ENCODE data around the gene DPYD.
"Not testable (repeated sequence)": the region's sequence is repeated elsewhere in the genome, so short reads cannot be mapped to it uniquely, and the experiment has no call there.

The DPYD gene

DNA sequence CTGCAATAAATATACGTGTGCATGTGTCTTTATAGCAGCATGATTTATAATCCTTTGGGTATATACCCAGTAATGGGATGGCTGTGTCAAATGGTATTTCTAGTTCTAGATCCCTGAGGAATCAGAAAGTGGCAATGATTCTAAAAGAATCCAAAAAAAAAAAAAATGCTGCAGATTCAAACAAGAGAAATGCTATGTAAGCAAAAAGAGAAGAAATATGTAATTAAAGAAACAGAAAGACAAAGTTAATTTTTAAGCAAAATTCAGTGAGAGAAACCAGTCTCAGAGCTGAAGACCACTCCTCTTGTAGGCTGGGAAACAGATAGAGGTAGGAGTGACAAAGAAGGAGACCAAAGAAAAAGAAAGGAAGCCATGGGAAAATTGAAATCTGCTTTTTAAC is 571.0 kb downstream of the DPYD start:
- not testable (repeated sequence) for DNase-seq

DNA sequence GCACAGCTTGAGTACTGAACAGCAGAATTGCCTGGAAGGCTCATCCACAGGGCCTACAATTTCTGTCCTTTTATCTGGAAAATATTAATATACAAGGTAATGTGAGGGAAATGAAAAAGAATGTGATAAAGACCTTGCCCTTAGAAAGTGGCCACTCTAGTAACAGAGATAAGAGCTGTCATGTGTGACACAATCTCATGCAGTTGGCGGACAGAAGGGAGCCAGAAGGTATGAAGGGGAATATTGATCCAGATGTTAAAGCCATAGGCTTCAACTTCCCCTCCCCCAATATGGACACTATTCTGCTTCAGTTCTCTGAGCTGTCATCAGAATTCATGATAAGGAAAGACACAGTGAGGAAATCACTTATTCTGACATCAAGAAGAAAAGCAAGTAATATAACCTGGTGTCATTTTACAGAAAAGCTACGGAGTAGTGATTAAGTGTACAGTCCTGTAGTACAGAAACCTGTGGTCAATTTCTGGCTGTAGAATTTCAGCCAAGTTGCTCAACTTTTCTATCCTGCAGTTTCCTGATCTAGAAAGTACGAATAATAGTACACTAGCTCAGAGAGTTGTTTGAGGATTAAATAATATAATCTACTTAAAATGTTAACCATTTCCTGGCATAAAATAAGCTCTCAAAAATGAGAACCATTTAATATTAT is 572.1 kb downstream of the DPYD start:
- no peak for DNase-seq

DNA sequence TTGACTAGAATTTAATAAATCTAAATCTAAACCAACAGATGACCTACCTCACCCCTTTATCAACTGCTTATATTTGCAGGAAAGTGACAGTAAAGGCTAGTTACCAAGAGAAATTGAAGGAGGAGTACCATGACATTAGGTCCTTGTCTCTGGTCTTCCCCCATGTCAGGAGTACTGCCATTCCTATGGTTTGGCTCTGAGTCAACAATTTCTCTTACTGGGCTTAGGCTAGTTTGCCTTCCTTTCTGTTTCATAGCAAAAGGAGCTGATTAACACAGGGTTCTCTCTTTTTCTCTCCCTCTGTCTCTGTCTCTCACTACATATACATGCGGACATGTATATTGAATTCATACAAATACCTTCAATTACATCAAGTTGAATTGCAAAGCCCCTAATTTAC is 579.9 kb downstream of the DPYD start:
- DNase-seq, result no peak

DNA sequence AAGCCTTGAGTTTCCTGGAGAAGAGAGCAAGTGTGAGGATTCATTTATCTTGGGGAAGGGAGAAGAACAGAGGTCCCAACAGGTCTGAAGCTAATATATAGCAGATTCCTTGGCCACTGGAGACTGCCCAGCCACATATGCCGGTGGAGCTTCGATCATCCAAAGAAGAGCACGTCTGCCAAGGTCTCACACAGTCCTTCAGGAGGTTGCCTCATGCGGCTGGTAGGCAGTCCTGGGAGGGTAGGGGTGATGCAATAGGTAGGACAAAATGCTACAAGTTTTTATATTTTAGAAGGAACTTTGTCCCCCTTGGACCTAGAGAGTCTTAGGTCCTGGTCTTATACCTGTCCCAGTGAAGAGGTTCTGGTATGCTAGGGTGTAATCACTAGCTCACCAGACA is 582.5 kb downstream of the DPYD start:
- no peak for DNase-seq

DNA sequence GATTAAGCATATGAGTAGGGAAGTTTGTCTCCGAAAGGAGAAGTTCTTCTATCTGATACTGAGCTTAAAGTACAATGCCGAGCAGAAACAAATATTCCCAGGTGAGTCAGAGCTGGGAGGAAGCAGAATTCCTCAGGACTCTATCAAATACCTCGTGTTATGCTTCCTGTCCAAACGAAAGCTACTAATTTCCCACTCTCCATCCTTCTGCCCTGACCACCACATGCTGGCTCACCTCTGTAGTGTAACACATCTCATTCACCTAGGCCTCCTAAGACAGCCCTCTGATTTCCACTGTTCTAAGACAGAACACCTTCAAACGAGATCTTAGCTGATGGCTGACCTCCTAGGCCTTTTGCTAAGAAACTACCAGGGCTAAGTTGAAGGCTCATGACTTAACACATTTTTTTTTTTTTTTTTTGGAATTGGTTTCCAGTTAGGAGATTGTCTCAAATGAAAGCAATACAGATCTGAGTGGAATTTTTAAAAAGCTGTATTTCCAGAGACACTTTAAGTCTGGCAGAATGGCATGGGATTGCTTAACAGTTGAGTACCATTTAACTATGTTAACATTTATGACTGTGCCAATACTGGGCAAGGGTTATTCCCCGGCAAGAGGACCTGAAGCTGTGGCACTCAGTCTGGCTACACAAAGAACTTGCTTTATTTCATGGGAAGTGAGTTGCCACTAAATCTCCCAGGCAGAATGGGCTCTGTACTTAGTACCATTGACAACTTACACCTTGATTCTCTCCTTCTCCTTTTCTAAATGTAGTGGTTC is 583.4 kb downstream of the DPYD start:
- no peak for DNase-seq

DNA sequence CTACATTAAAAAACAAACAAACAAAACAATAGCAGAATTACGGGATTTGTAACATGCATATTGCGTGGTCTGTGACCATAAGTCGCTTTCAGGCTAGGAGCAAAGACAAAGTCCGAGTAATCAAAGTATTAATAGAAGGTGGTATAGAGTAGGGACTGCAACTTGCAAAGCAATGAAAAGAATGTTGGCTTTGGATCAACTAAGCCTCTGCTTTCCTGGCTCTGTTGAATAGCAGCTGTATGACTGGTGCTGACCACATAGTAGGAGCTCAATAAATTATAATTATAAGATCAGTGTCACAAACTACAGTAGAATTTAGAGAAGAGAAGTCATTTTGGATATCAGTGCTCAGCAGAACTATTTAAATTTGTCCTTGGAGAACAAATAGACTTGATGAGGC is 586.4 kb downstream of the DPYD start:
- DNase-seq, result no peak

DNA sequence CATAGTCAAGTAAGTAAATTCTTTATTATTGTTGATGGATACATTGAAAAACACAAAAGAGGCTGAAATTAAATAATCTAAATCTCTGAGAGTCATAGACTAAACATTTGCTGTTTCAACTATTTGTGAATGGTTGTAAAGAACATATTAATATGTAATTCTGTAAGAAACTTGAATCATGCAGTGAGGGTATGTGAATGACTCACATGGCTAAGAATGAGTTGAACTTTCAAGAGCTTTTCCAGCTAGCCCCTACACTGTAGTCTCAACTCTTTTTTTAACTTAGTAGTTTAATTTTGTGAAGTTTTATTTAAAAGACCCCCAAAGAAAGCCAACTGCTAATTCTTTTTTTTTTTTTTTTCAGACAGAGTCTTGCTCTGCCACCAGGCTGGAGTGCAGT is 588.1 kb downstream of the DPYD start:
- no peak for DNase-seq

DNA sequence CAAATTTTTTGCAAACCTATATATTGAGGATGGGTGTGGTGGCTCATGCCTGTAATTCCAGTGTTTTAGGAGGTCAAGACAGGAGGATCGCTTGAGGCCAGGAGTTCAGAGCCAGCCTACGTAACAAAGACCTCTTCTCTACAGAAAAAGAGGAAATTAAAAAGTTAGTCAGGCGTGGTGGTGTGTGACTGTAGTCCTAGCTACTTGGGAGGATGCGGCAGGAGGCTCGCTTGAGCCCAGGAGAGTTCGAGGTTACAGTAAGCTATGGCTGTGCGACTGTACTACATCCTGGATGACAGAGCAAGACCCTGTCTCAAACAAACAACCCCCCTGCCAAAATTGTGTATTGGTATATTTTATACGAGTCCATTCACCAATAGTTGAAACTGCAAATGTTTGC is 589.7 kb downstream of the DPYD start:
- DNase-seq, result no peak

DNA sequence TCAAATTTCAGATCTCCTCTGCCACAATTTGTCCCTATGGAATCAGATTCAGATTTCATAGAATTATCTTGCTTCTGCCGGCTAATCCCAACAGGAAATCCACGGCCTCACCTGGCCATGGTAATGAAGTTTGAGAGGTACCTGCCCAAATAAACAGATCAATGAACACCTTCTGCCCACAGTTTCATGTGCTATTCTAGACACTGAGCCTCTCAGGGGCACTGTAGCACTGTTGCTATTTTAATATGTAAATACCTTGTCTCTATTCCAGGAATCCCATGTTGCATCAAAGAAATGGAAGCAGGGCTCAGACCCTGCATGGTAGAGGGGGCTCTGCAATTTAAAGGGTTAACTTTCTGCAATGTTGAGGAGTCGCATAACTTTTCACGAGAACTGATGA is 606.1 kb downstream of the DPYD start:
- peak; percentile 45 for DNase-seq

DNA sequence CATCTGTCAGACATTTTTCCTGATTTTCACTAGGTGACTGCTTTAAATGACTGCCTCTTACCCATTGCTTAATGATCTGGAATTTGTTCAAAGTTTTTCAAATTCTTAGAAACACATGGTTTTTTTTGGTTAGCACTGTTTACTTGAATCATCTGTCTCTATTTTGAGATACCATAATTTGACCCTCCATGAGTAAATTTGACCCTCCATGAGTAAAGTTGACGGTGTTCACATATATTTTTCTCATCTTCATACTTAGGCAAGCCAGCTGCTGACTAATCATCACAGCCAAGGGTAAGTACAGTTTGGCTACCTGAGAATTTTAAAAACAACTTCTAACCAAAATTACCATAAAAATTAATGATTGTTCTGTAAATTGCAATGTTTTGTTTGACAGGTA is 612.7 kb downstream of the DPYD start:
- DNase-seq, result no peak

DNA sequence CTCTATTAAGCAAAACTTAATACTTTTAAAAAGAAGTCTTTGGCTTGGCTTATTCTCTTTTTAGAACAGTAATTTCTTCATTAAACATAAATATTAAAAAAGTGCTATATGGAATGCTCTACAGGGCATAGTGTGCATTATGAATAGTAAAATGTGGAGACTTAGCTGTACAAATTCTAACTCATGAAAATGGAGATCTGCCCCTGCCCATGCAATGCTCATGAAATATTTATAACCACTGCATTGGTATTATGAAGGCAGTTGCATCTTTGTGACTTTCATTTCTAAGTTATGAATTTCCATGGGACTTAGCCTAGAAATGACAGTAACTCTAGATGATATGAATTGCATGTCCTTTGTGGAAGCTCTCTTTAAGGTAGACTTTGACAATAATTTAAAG is 613.3 kb downstream of the DPYD start:
- DNase-seq, result no peak

DNA sequence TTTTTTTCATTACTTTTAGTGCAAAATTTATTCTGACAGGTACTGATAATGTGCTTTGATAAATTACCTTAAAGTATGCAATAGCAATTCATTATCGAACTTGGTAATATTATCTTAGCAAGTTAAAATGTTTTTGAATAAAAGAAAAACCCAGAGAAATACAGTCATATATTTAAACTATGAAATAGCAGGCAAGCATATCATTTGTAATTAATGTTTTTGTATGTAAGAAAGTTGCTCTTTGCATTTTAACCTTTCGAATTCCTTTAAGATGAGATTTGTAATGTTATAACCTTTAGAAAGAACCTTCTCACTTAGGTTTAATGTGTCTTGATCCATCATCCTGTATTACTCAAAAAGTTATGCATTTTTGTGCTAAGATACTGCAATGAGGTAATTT is 613.7 kb downstream of the DPYD start:
- no peak for DNase-seq

DNA sequence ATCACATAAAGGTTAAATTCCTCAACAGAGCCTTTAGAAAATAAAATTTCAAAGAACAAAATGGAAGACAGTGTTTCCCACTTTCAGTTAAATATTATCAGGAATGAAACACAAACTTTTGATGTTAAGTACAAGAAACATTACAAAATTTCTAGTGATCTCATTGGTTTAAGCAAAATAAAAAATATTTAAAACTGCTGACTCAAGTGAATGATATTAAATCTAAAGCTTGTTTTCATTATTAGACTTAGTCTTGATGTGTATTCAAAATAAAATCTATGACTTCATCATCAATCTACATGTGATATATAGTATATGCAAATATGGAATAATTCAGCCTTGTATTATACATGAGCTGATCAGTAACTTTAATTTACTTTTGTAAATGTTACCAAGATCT is 614.3 kb downstream of the DPYD start:
- no peak for DNase-seq

DNA sequence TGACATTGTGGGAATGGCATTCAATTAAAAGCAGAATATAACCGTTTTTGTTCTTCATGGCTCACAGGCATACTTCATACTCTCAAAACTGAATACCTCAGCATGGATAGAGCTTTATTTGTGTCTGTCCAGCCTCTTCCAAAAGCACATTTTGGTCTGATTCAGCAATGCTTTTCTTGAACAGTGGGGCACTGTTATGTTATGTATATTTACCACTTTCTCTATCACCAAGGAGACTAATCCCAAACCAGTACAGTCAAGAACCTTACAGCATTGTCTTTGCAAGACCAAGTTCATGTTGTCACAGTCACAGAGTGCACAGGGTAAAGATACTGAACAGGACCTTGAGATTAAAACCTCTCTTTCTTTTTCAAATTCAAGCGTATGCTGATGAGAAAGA is 616.5 kb downstream of the DPYD start:
- DNase-seq, result no peak

DNA sequence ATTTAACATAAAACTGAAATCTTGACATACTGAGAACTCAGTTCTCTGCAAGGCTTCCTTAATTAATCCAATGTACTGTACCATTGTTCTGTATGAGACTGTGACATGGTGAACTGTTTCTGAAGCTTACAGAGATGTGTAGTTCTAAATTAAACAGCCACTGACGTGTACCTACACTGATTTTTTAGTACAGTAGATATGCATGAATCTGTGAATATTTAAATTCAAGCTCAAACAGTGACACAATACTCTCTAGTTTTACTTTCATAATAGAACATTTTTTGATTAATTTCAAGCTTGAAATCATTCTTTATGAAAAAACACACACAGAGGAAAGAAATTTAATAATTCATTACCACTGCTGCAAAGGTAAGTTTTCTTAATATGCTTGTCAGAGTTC is 621.9 kb downstream of the DPYD start:
- no peak for DNase-seq

DNA sequence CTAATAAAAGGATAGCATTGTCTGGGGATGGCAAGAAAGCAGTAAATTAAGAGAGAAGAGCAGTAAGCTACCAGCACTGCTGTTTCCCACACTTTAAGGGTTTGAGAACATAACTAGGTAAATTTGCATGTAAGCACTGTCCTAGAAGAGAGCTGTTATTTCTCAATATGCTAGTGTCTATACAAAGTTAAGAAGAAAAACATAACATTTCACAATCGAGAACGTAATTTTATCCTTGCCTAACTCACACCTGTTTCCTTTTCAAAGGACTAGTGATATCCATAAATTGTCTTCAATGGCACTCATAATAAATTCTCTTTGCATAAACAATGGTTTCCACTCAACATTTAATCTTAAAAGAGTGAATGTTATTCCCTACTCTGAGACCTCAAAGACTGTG is 623.2 kb downstream of the DPYD start:
- no peak for DNase-seq

DNA sequence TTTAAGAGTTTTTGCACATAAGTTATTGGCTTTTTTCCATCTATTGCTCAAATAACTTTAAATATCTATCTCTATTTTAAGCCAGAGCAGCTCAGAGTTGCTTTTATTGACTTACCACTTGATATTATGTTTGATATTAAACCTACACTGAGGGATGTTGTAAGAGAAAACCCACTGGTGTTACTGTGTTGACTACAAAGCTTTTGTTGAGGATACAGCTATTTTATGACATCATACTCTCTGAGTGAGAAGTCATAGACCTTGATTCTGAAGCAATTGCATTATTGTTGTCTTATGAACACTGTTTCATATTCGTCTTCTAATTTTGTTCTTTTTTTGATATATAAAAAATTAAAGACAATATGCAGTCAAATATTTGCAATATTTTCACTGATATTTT is 638.9 kb downstream of the DPYD start:
- no peak for DNase-seq

DNA sequence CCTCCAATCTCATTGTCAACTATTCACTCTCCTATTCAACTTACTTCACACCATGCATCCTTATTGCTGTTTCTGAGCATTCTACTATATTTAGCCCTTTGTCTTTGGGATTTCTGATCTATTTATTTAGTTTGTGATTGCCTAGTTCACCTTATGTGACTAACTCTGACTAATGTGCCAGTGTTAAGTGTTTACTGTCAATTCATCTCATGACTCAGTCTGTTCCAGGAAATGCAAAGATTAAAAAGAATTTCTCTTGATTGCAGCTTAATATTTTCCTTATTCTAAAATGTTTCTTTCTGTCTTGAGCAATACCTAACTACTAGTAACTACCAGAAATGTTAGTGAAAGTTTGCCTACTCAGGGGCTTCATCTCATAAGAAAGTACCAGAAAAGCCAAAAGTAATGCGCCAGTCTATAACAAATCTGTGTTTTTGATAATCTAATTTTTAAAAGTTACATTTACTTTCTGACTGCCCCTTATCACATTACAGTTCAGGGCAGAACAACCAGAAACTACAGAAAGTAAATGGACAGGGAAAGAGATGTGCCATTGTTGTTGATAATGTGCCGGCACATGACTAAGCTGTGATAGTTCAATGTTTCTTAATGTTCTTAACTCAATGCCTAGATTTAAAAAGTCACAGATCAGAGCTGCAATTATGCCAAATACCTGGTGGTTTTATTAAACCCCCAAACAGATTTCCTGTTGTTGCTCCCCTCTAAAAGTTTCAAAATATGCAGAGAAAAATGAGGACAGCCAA is 642.8 kb downstream of the DPYD start:
- DNase-seq, result no peak

DNA sequence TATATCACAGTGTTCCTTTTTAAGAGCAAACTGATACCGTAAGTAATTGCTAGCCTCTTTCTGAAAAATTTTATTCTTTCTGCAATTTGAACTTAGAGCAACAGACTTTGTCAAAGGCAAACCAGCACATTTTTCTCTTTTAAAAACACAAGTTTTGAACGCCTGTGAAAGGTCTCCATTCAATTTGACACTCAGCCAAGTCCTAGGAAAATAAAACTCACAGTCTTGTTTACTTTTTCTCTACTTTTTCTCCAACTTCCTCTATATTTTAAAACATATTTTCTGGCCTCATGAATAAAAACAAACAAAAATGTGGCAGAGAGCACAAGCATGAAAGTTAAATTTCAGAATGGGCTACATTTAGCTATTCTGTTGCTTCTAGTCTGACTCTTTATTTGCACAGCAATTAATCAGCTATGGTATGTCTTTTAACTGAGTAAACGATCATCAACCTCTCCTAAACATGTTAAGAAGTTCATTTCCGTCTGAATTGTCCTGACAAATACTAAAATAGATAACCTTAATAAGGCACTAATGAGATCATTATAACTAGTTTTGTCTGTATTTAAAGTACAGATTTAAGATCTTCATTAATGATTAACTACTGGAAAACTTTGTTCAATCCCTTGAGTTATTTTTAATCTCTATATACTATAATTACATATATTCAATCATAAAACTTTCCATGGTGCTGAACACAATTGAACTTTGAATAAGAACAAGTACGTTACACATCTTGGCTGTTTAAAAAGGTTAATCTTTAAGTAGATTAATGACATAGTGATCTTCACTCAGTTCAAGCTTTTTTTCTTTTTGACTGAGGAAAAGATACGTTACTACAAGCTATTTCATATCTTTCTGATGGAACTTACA is 648.7 kb downstream of the DPYD start:
- DNase-seq, result no peak

DNA sequence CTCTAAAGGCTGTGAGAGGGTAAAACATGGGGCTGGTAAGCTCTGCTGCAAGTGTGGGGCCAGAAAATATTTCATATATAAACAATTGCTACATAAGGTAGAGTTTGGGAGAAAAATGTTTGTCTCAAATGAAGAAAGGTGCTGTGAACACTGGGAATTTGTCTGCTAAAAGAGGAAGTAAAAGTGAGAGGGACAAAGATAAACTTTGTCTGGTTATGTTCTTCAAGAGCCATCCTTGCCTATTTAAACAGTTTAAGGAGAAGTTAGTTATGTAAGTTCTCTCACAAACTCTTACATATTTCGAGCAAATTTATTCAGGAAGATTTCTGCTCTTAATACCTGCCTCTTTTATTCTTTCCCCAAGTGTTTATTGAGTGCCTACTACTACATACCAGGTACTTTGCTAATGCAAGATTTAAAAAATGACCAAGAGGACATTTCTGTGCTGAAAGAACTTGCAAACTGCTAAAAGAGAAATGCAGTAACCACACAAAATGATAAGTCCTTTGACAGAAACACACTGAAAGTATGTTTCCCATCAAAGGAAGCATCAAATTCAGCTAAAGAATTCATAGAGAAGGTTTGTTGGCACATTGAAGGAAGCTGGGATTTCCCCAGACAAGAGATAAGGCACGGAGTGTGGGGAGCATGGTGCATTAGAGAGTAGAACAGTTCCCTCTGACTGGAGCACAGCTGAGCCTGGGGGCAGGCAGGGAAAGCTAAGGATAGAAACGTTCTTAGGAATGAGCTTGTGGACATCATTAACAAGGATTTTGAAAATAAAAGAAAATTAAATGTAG is 650.1 kb downstream of the DPYD start:
- no peak for DNase-seq

DNA sequence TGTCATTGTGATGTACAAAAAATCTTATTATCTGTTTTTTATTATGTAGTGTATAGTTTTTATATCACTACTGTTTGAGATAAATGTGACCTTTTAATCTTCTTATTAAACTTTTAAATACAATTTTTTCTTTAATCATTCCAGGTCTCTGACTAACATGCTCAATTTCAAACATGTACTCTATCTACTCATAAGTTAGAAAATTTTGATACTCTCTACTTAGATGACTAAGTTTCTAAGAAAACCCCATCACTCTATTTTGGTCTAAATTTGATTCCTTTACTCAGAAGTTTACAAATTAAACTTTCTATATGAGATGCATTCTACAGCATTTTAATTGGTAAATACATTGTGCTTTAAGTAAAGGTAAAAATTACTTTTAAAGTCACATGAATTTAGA is 655.2 kb downstream of the DPYD start:
- DNase-seq, result no peak

DNA sequence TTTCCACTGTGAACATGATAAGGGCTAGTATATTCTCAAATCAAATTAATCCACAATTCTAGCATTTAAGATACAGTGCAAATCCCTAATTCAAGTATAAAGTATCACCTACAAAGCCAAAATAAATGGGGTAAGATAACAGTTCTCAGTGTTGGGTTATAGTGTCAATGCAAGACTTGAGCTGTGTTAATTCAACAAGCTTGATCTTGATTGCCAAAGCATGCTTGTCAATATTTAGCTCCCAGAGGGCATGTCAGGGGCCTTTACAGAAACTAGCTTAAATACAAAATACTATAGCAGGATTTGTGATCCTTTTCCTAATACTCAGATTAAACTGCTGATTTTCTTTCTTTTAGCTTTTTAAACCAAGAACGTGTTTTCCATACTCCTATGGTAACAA is 658.0 kb downstream of the DPYD start:
- no peak for DNase-seq

Data from COR-L47 (cell line).